Hematopoietic multipotent progenitor cell treated with erythropoietin and hydrocortisone succinate and interleukin-3 and kit ligand, for 6 days (in vitro differentiated cells): ENCODE data around the gene FAAP24.
A peak's percentile ranks its signal among the peaks of the same experiment; 100 is the strongest.
"Not testable (repeated sequence)": the region's sequence is repeated elsewhere in the genome, so short reads cannot be mapped to it uniquely, and the experiment has no call there.

Source experiments
- DNase-seq: peaks from one replicate; pipeline ENCODE4 v3.0.0-alpha.2; 2015

The FAAP24 gene

GRCh38 chr19:32971715-32972540, at the start of gene FAAP24, which contains the start of gene CEP89:
Gene FAAP24 (plus strand): TSS chr19:32972242. CDS start chr19:32973197, 955 bp downstream.
Gene CEP89 (minus strand): TSS chr19:32971958. CDS start chr19:32971874, 84 bp downstream.
- peak; percentile 99 for DNase-seq

- DNase-seq = no peak
These were observed 47.8 kb upstream of the FAAP24 start for GRCh38 chr19:32924200-32924599.

GRCh38 chr19:32928806-32929205, 43.2 kb upstream of the FAAP24 start:
- DNase-seq = no peak

GRCh38 chr19:32930567-32930966, 41.5 kb upstream of the FAAP24 start:
- no peak for DNase-seq

- no peak for DNase-seq
These were observed 38.5 kb upstream of the FAAP24 start for GRCh38 chr19:32933571-32933970.

- no peak for DNase-seq
These were observed 36.4 kb upstream of the FAAP24 start for GRCh38 chr19:32935629-32936028.

GRCh38 chr19:32936065-32936464, 36.0 kb upstream of the FAAP24 start:
- no peak for DNase-seq

- DNase-seq = not testable (repeated sequence)
These were observed 30.8 kb upstream of the FAAP24 start for GRCh38 chr19:32941273-32941672.

- no peak for DNase-seq
These were observed 26.8 kb upstream of the FAAP24 start for GRCh38 chr19:32945260-32945659.

GRCh38 chr19:32966750-32967149, 5.3 kb upstream of the FAAP24 start:
- DNase-seq = no peak

- DNase-seq = no peak
These were observed 2.5 kb upstream of the FAAP24 start for GRCh38 chr19:32969549-32969948.

- no peak for DNase-seq
These were observed 938 bp upstream of the FAAP24 start for GRCh38 chr19:32971012-32971595.

GRCh38 chr19:32976223-32976805, 4.3 kb downstream of the FAAP24 start:
- DNase-seq = peak; percentile 88

- peak; percentile 12 for DNase-seq
These were observed 5.2 kb downstream of the FAAP24 start for GRCh38 chr19:32977280-32977679.

- DNase-seq = not testable (repeated sequence)
These were observed 5.8 kb downstream of the FAAP24 start for GRCh38 chr19:32977813-32978212.

- not testable (repeated sequence) for DNase-seq
These were observed 7.8 kb downstream of the FAAP24 start for GRCh38 chr19:32979807-32980206.

GRCh38 chr19:32982488-32982887, 10.4 kb downstream of the FAAP24 start:
- DNase-seq = not testable (repeated sequence)

- DNase-seq = not testable (repeated sequence)
These were observed 16.2 kb downstream of the FAAP24 start for GRCh38 chr19:32988254-32988653.

GRCh38 chr19:32988724-32989123, 16.7 kb downstream of the FAAP24 start:
- no peak for DNase-seq

- not testable (repeated sequence) for DNase-seq
These were observed 23.9 kb downstream of the FAAP24 start for GRCh38 chr19:32995966-32996365.

- not testable (repeated sequence) for DNase-seq
These were observed 25.0 kb downstream of the FAAP24 start for GRCh38 chr19:32997061-32997464.

GRCh38 chr19:32997716-32998355, 25.8 kb downstream of the FAAP24 start:
- DNase-seq = no peak

GRCh38 chr19:32998722-32999121, 26.7 kb downstream of the FAAP24 start:
- DNase-seq = no peak
